ENCODE data around the gene EVI5L. TPM values are rescaled to one million over a fixed set of nuclear protein-coding genes. Genes with fewer than 3 reads are reported as not detected.
A peak's percentile ranks its signal among the peaks of the same experiment; 100 is the strongest.
"Not testable (repeated sequence)": the region's sequence is repeated elsewhere in the genome, so short reads cannot be mapped to it uniquely, and the experiment has no call there.

Gene EVI5L
- total RNA-seq: 23.4 TPM

DNA sequence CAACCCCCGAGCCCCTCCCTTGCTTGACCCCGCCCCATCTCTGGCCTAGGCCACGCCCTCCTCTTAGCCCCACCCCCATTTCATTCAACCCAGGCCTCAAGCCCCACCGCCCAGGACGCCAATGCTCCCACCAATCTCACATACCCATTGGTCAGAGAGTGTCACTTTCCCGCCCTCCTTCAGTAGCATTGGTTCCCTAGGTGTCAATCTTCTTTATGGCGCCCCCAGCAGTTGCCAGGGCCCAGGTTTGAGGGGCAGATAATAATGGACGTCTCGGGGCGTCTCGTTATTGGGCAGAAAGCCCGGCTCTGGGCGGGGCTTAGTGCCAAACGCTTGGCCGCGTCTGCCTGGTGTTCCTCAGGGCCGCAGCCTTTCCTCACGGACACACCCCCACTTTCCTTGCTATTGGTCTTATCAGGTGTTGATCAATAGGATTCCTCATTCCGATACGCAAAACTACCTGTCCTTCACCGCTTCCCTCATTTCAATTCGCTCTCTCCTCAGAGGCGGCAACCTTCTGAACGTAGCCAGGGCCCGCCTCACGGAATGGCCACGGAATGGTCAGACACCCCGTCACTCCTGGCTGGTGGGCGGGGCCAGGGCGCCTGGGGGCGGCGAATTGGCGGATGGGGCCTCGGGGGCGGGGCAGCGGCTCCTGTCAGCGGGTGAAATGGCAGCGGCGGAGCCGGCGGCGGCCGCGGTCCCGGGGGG, at the start of gene EVI5L:
Gene EVI5L (plus strand): TSS at position 658 of the 711 bp plus-strand sequence. CDS start 16,325 bp downstream, outside the sequence.
- DNase-seq (ENCODE audit: low spot score): peak; percentile 99

DNA sequence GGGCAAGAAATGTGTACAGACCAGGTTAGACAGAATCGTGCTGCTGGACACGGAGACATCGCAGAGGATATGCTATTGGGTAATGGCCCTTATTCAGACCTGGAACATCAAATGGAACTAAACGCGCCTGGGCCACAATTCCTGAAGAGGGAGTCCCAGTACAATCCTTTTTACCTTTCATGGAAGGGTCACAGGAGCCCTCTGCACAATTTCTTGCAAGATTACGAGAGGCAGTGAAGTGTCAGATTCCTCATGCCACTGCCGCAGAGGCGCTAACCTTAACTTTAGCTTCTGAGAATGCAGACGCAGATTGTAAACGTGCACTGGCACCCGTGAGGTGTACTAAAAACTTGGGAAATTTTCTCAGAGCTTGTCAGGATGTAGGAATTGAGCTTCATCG, 48.9 kb upstream of the EVI5L start:
- DNase-seq (ENCODE audit: low spot score): no peak

GRCh38 chr19:7783991-7784423, 46.0 kb upstream of the EVI5L start:
- no peak for DNase-seq (ENCODE audit: low spot score)

GRCh38 chr19:7784856-7785255, 45.2 kb upstream of the EVI5L start:
- DNase-seq (ENCODE audit: low spot score): no peak

DNA sequence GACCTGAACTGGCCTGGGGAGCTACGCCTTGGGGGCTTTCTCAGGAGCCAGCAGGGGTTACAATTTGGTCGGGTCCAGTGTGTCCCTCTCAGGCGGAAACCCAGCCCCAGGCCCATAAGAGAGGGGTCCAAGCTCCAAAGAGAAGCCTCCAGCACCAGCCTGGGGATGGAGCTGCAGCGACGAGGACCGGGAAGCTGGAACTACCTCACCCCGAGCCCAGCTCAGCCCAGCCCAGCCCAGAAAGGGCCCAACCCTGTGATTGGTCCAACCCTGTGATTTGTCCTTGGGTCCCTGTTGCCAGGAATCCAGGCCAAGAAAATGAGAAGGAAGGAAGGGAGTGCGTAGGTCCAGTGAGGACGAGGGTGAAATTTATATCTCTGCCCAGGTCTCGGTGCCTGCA, 42.9 kb upstream of the EVI5L start:
- DNase-seq (ENCODE audit: low spot score): no peak

DNA sequence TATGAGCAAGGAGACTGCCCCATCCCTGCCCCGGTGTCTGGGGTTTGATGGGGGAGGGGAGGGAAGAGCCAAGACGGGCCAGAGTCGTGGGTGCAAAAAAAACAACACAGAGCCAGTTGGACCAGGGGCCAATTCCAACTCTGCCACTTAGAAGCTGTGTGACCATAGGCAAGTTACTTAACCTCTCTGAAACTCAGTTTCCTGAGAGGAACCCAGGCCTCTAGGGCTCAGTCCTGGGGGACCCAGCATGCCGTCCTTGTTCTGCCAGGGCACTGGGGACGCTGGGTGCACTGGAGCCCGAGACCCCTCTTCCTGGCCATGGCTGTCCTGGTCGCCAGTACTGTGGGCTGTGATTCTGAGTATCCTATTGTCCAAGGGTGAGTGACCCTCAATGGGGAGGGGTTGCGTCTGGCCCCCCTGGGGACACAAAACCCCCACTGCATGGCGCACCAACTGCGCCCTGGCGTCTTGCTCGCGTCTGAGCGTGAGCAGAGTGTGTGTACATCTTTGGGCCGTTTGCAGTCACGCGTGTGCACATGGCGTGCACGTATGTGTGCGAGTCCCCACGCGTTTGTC, 42.3 kb upstream of the EVI5L start:
- DNase-seq (ENCODE audit: low spot score): no peak

GRCh38 chr19:7788178-7788932, 41.7 kb upstream of the EVI5L start:
- DNase-seq (ENCODE audit: low spot score): no peak

DNA sequence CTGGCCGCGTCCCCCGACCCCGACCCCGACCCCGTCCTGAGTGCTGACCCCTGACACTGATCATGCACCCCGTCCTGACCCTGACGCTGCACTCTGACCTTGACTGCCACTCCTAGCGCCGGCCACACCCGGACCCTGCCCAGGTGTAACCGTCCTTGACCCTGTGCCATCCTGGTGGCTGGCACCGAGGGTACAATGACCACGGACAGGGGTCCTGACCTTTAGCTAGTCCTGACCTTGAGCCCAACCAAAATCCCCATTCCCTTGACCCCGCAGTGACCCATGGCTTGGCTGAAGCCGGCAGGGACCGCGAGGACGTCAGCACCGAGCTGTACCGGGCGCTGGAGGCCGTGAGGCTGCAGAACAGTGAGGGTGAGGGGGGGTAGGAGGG, 41.1 kb upstream of the EVI5L start:
- DNase-seq (ENCODE audit: low spot score): no peak

DNA sequence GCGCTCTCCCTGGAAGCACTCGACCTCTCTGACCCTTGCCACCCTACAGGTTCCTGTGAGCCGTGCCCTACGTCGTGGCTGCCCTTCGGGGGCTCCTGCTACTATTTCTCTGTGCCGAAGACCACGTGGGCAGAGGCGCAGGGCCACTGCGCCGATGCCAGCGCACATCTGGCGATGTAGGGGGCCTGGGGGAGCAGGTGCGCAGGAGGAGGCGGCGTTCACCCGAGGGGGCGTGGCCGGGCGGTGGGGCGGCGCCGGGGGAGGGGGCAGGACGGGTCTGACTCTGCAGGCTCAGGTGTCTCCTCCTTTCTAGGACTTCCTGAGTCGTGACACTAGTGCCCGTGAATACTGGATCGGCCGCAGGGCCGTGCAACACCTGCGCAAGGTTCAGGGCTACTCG, 40.6 kb upstream of the EVI5L start:
- DNase-seq (ENCODE audit: low spot score): no peak

DNA sequence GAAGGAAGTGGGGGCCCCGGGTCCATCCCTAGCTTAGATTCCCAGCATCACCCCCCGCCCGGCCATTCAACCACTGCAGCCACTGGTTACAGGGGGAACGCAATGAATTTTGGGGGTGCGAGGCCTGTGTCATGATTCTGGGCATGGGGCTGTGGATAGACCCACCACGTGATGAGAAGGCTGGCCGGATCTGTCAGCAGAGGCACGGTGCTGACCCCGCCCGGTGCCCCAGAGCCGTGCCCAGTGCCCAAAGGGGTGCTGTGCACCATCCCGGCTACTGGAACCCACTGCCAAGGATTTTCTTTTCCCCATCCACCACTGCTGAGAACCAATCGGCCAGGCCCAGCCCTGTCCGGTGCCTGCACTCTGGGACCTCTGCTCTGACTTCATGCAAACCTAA, 39.6 kb upstream of the EVI5L start:
- no peak for DNase-seq (ENCODE audit: low spot score)

DNA sequence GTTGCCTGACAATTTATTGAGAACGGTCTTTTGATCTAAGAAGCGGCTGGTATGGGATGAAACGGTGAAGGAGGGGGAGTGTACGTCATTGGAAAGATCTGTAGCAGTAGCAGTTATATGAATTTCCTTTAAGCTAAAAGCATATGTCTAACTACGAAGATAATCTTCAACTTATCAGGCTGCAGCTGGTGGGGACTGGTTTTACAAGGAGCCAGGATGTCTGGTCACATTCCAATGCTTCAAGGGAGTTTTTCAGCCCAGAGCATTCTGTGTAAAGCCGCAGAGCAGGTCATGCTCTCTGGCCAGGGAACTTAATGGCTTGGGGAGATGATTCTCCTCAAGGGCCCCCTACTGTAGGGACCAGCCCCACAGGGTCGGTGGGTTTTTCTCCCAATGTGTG, 37.7 kb upstream of the EVI5L start:
- no peak for DNase-seq (ENCODE audit: low spot score)

DNA sequence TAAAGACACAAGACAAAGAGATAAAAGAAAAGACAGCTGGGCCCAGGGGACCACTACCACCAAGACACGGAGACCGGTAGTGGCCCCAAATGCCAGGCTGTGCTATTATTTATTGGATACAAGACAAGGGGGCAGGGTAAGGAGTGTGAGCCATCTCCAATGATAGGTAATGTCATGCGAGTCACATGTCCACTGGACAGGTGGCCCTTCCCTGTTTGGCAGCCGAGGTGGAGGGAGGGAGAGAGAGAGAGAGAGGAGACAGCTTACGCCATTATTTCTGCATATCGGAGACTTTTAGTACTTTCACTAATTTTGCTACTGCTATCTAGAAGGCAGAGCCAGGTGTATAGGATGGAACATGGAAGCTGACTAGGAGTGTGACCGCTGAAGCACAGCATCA, 37.3 kb upstream of the EVI5L start:
- DNase-seq (ENCODE audit: low spot score): not testable (repeated sequence)

GRCh38 chr19:7793493-7793892, 36.5 kb upstream of the EVI5L start:
- DNase-seq (ENCODE audit: low spot score): no peak

DNA sequence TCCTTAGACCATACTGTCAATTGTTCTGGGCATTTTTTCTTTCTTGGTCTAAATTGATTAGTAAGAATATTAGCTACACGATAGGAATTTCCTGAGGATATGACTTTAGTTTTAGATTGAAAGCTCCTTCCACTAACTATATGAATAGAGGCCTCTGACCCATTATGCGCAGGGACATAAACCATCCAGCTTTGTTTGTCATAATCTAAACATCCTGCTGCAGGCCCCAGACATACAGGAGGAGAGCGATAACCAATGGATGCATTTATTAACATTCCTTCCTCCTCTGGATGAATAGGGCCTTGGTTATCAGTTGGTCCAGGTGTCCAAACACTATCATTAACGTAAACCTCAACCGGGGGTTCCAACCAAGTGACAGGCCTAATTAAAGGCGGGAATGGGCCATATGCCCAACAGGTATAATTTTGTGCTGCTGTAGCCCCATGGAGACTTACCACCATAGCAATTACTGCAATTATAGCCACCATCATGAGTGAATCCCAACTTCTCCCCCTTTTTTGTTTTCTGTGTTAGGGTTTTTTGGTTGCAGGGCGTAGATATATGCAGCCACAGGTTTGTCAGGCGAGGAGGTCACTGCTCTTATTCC, 34.4 kb upstream of the EVI5L start:
- no peak for DNase-seq (ENCODE audit: low spot score)

DNA sequence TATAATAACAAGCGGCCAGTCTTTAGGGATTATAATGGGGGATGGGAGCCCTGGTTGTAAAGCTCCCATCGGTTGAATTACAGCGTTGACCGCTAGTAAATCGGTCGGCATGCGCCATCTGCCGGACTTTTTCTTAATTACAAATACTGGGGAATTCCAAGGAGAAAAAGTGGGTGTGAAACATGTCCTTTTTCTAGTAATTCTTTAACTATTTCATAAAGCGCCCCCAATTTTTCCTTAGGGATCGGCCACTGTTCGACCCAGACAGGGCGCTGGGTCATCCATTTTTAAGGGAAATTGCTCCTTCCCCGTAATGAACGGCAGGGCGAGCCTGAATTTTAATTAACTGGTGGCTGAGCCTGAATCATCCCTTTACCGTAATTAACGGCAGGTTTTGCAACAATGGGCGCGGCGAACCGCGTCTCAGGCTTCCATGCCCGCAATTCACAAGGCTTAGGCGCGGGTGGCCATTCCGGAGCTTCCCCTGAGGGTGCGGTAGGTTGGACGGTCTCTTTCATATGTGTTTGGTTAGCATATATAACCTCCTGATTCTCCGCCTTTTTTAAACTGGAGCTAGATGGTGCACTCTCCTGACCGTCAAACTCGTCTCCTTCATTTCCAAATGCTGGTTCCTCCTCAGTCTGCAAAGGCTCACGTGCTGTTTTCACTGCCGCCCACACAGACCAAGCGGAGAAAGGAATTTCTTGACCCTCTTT, 30.2 kb upstream of the EVI5L start:
- DNase-seq (ENCODE audit: low spot score): peak; percentile 69

GRCh38 chr19:7801020-7801570, 28.9 kb upstream of the EVI5L start:
- no peak for DNase-seq (ENCODE audit: low spot score)

DNA sequence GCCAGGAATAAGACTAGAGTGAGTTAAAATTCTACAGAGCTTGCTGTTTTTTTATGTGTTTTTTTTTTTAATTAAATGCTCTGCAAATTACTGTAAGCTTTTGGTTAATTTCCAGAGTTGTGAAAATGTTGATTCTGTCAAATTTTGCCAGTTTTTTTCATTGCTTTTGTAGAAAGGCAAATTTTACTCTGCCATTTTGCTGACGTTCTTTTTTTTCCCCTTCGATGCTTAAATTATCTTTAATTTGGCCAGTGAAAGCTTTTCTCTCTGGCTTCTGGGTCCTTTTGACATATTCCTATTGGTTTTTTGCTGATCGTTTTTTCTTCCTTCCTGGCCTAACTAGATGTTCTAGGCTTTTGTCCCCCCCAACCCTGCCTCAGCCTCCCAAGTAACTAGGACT, 23.8 kb upstream of the EVI5L start:
- DNase-seq (ENCODE audit: low spot score): no peak

DNA sequence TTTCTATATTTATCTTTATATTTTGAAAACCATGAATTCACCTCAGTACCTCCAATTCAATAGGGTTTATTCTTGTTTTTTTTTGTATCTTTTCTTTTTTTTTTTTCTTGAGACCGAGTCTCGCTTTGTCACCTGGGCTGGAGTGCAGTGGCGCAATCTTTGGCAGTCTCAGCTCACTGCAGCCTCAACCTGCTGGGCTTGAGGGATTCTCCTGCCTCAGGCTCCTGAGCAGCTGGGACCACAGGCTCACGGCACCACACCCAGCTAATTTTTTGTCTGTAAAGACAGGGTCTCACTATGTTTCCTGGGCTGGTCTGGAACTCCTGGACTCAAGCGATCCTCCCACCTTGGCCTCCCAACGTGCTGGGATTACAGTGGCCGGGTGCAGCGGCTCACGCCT, 23.1 kb upstream of the EVI5L start:
- no peak for DNase-seq (ENCODE audit: low spot score)

DNA sequence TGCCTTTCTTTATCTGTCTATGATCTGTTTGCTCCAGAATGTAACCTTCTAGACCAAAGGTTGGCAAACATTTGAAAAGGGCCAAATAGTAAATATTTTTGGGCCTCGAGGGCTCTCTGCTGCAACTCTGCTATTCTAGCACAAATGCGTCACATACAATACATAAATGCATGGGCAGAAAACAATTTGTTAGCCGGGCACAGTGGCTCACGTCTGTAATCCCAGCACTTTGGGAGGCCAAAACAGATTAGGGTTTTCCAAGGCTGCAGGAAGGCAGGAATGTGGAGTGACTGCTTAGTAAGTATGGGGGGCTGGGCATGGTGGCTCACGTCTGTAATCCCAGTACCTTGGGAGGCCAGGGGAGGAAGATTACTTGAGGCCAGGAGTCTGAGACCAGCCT, 21.9 kb upstream of the EVI5L start:
- DNase-seq (ENCODE audit: low spot score): no peak

DNA sequence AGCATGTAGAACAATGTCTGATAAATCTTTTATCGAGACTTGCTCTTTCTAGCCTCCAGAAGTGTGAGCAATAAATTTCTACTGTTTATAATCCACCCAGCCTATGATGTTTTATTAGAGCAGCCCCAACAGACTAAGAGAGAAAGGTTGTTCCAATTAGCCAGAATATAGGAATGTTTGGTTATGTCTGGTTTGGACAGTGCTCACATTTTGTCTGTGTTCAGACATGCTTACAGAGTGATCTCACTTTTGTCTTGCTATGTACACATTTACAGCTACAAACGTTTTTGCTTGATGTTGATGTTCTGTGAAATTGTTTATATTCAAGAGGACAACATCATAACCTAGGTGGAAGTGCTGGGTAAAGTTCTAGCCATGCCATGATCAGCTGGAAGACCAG, 18.0 kb upstream of the EVI5L start:
- DNase-seq (ENCODE audit: low spot score): no peak

DNA sequence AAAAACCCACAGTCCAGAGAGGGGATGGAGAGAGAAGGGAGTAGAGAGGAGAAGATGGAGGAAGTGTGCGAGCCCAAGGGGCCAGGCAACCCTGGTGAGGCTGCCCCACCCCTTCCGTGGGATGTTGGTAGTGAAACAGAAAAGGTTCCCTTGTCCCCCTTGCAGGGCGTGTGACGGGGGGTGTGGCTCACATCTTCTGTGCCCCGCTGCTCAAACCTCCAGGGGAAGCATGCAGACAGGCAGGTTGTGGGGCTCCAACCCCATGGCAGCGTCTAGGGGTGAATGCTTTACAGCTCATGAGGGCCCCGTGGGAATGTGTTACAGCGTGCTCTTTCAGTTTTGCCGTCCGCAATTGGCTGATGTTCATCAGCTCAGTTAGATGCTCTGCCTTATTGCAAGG, 14.7 kb upstream of the EVI5L start:
- DNase-seq (ENCODE audit: low spot score): no peak

DNA sequence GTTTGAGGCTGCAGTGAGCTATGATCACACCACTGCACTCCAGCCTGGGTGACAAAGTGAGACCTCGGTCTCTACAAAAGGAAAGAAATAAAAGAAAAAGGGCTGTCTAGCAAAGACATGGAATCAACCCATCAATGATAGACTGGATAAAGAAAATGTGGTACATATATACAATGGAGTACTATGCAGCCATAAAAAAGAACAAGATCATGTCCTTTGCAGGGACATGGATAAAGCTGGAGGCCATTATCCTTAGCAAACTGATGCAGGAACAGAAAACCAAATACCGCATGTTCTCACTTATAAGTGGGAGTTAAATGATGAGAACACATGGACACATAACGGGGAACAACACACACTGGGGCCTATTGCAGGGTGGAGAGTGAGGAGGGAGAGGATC, 14.0 kb upstream of the EVI5L start:
- not testable (repeated sequence) for DNase-seq (ENCODE audit: low spot score)

Data from mucosa of gallbladder (tissue), 1 donor.